Middle frontal gyrus (tissue), 1 donor: Measurements from ENCODE around the gene BMP7.
"Not testable (repeated sequence)": the region's sequence is repeated elsewhere in the genome, so short reads cannot be mapped to it uniquely, and the experiment has no call there.

ENCODE experiments used
- DNase-seq: peaks from one replicate; pipeline ENCODE4 v3.0.0-alpha.2; 2015; ENCODE audit warnings: low spot score; ENCODE audit errors: extremely low spot score

BMP7 gene

GRCh38 chr20:57195023-57195422, 71.4 kb downstream of the BMP7 start:
- DNase-seq: no peak

- DNase-seq: no peak
These were observed 72.3 kb downstream of the BMP7 start for GRCh38 chr20:57194154-57194553.

- DNase-seq: no peak
These were observed 73.3 kb downstream of the BMP7 start for GRCh38 chr20:57193094-57193493.

GRCh38 chr20:57192311-57192710, 74.1 kb downstream of the BMP7 start:
- DNase-seq: no peak

GRCh38 chr20:57191265-57191638, 75.2 kb downstream of the BMP7 start:
- not testable (repeated sequence) for DNase-seq

GRCh38 chr20:57190536-57191264, 75.7 kb downstream of the BMP7 start:
- DNase-seq: no peak

GRCh38 chr20:57189713-57190112, 76.7 kb downstream of the BMP7 start:
- no peak for DNase-seq

- DNase-seq: no peak
These were observed 77.8 kb downstream of the BMP7 start for GRCh38 chr20:57188576-57189079.

- no peak for DNase-seq
These were observed 78.4 kb downstream of the BMP7 start for GRCh38 chr20:57188056-57188455.

GRCh38 chr20:57187068-57187634, 79.3 kb downstream of the BMP7 start:
- DNase-seq: no peak

- DNase-seq: no peak
These were observed 80.2 kb downstream of the BMP7 start for GRCh38 chr20:57186192-57186591.

GRCh38 chr20:57185188-57185743, 81.2 kb downstream of the BMP7 start:
- no peak for DNase-seq

GRCh38 chr20:57183457-57184009, 82.9 kb downstream of the BMP7 start:
- no peak for DNase-seq

- no peak for DNase-seq
These were observed 84.8 kb downstream of the BMP7 start for GRCh38 chr20:57181639-57182038.

GRCh38 chr20:57180954-57181353, 85.5 kb downstream of the BMP7 start:
- DNase-seq: no peak

- no peak for DNase-seq
These were observed 86.1 kb downstream of the BMP7 start for GRCh38 chr20:57180387-57180786.

GRCh38 chr20:57179265-57179664, 87.2 kb downstream of the BMP7 start:
- no peak for DNase-seq

- DNase-seq: no peak
These were observed 87.8 kb downstream of the BMP7 start for GRCh38 chr20:57178582-57179111.

GRCh38 chr20:57177636-57178280, 88.7 kb downstream of the BMP7 start:
- DNase-seq: no peak

GRCh38 chr20:57176842-57177241, 89.6 kb downstream of the BMP7 start:
- DNase-seq: no peak

GRCh38 chr20:57175397-57176010, 90.9 kb downstream of the BMP7 start:
- DNase-seq: no peak
